ENCODE results near the gene ZNF592. TPM values are rescaled to one million over a fixed set of nuclear protein-coding genes. Genes with fewer than 3 reads are reported as not detected.

The ZNF592 gene
- total RNA-seq, 1 experiment from 2014 or later = 34.6 TPM

DNA sequence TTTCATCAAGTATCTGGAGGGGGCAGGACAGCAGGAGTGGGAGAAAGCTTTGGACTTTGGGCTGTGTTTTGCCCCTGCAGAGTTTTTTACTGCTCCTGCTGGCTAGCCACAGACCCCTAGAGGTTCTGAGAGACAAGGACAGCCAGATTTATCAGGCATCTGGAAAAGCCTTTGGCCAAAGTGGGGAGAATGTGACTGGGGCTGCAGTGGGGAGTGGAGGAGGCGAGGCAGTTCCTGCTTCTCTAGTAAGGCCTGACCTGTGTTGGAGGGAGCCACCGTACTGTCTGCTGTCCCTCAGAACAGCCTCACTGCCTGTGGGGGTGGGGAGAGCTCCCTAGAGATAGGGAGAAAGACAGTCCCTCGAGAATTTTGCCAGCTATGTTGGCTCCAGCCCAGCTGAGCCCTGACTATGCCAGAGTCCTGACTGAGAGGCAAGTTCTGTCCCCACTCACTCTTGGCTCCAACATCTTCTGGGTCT is 70.9 kb downstream of the ZNF592 start:
- Histone ChIP-seq H4K5ac (ENCODE audit: insufficient read length, low read depth, low read length) (no peak overlapping the region), H2BK20ac (ENCODE audit: low read depth, low read length, poor library complexity, severe bottlenecking) (no peak overlapping the region), H2BK120ac (ENCODE audit: low read depth, low read length, poor library complexity, severe bottlenecking) (no peak overlapping the region), H3K9ac (ENCODE audit: extremely low read depth, insufficient read length, low read length) (no peak overlapping the region), H3K56ac (ENCODE audit: insufficient read length, low read depth, low read length) (no peak overlapping the region), H3K27ac (ENCODE audit: insufficient read length, low read depth, low read length) (no peak overlapping the region), H3K18ac (ENCODE audit: insufficient read length, low read depth, low read length) (no peak overlapping the region), H3K9me3 (ENCODE audit: control insufficient read depth, low read depth, low read length) (no peaks in the 10 kb centered on the region), H2AK5ac (ENCODE audit: insufficient read length, low read length) (no peak overlapping the region), H2BK5ac (ENCODE audit: insufficient read length, low read length) (no peak overlapping the region), H3K79me2 (ENCODE audit: insufficient read depth, low read length) (no peaks in the 10 kb centered on the region), H3K79me1 (ENCODE audit: insufficient read depth, low read depth, low read length, poor library complexity, severe bottlenecking) (no peaks in the 10 kb centered on the region), H2BK15ac (ENCODE audit: low read depth, low read length) (no peak overlapping the region), H3K14ac (ENCODE audit: insufficient read depth, low read length) (no peak overlapping the region), H3K4me2 (ENCODE audit: insufficient read depth, insufficient read length, low read length) (no peak overlapping the region), H3K27me3 (ENCODE audit: insufficient read depth, low read length) (no peaks in the 10 kb centered on the region), H3K23me2 (ENCODE audit: insufficient read length, low read depth, low read length, poor library complexity, severe bottlenecking) (peaks cover 8% of the 10 kb centered on the region), H2BK12ac (ENCODE audit: insufficient read length, low read depth, low read length) (no peak overlapping the region), H4K91ac (ENCODE audit: insufficient read length, low read depth, low read length) (no peak overlapping the region), H3K23ac (ENCODE audit: insufficient read length, low read depth, low read length) (no peak overlapping the region), H2AFZ (ENCODE audit: low read length) (no peak overlapping the region), H3K4ac (ENCODE audit: low read depth, low read length) (no peak overlapping the region), H4K8ac (replicated peaks; ENCODE audit: insufficient read length, low read depth, low read length) (no peak overlapping the region), H3K4me1 (ENCODE audit: insufficient read depth, low read length) (peaks cover 2% of the 10 kb centered on the region; the same call in 1 of the 2 replicates), H3T11ph (ENCODE audit: low read length) (no peak overlapping the region), H4K20me1 (ENCODE audit: control insufficient read depth, insufficient read depth, insufficient read length) (no peaks in the 10 kb centered on the region)
- peaks cover 7% of the 10 kb centered on the region for H3K27me3 Mint-ChIP-seq (ENCODE audit: low read depth)
- peaks cover 0 to 12% (median 4%) of the 10 kb centered on the region in 3 experiments; a peak in 3 of 7 replicates for H3K36me3 Mint-ChIP-seq (ENCODE audit: insufficient read depth in 1 of 3, low read depth in 3 of 3)
- TF ChIP-seq CTCF (conservative IDR thresholded peaks at IDR 0.05) = peak; percentile 37; the same call in 2 of the 3 replicates
- peak overlapping the region; percentile 48 to 87 (median 66); a peak in 4 of 7 replicates for H3K27ac Mint-ChIP-seq
- peaks cover 42 to 49% of the 10 kb centered on the region in 2 experiments for H3K4me1 Mint-ChIP-seq
- DNase-seq = no peak
- H3K4me3 Mint-ChIP-seq = peak overlapping the region in 1 of 2 experiments; percentile 28; a peak in 2 of 5 replicates
- H3K9me3 Mint-ChIP-seq = no peaks in the 10 kb centered on the region; a peak in 1 of 5 replicates
- WGBS (ENCODE audit: extremely low coverage, insufficient read length, low lambda C conversion rate) = no CpG with 5 or more reads among the region's 3 CpGs

Data from H9 (cell line).